Stimulated activated CD8-positive, alpha-beta memory T cell treated with anti-CD3 and anti-CD28 coated beads, Interleukin-4, amount 100 ng/mL, for 4 hours (primary cell): ENCODE measurements around the gene SPIRE1.
"Not testable (repeated sequence)": the region's sequence is repeated elsewhere in the genome, so short reads cannot be mapped to it uniquely, and the experiment has no call there.

Source experiments
- DNase-seq, 2 donors: peaks; one replicate each; pipeline ENCODE4 v3.0.0-alpha.2; 2020; ENCODE audit warnings: low read depth in 2 of 2, low spot score in 1 of 2

SPIRE1 gene

GRCh38 chr18:12497296-12497695 lies 160.6 kb downstream of the SPIRE1 start:
- DNase-seq, result no peak

- DNase-seq, result no peak
These were observed 165.0 kb downstream of the SPIRE1 start for GRCh38 chr18:12492907-12493306.

- no peak for DNase-seq
These were observed 166.1 kb downstream of the SPIRE1 start for GRCh38 chr18:12491611-12492435.

GRCh38 chr18:12485479-12486105 lies 172.3 kb downstream of the SPIRE1 start:
- no peak for DNase-seq

- DNase-seq, result not testable (repeated sequence)
These were observed 176.0 kb downstream of the SPIRE1 start for GRCh38 chr18:12481915-12482314.

GRCh38 chr18:12479982-12480381 lies 177.9 kb downstream of the SPIRE1 start:
- DNase-seq, result no peak

- DNase-seq, result no peak
These were observed 178.4 kb downstream of the SPIRE1 start for GRCh38 chr18:12479536-12479935.

GRCh38 chr18:12478269-12479047 lies 179.4 kb downstream of the SPIRE1 start:
- no peak for DNase-seq

- DNase-seq, result no peak
These were observed 180.3 kb downstream of the SPIRE1 start for GRCh38 chr18:12477606-12478005.

- no peak for DNase-seq
These were observed 181.0 kb downstream of the SPIRE1 start for GRCh38 chr18:12476955-12477354.

- no peak for DNase-seq
These were observed 183.0 kb downstream of the SPIRE1 start for GRCh38 chr18:12474876-12475275.

- DNase-seq, result no peak
These were observed 183.8 kb downstream of the SPIRE1 start for GRCh38 chr18:12474146-12474545.

GRCh38 chr18:12470382-12471075 lies 187.4 kb downstream of the SPIRE1 start:
- DNase-seq, result no peak

GRCh38 chr18:12468445-12468844 lies 189.5 kb downstream of the SPIRE1 start:
- no peak for DNase-seq

- no peak for DNase-seq
These were observed 193.2 kb downstream of the SPIRE1 start for GRCh38 chr18:12464731-12465130.

GRCh38 chr18:12463191-12463590 lies 194.7 kb downstream of the SPIRE1 start:
- DNase-seq, result no peak

- no peak for DNase-seq
These were observed 195.7 kb downstream of the SPIRE1 start for GRCh38 chr18:12462242-12462641.

- DNase-seq, result no peak
These were observed 196.6 kb downstream of the SPIRE1 start for GRCh38 chr18:12461326-12461725.

- DNase-seq, result no peak
These were observed 197.0 kb downstream of the SPIRE1 start for GRCh38 chr18:12460874-12461273.

GRCh38 chr18:12458771-12459170 lies 199.1 kb downstream of the SPIRE1 start:
- DNase-seq, result no peak

GRCh38 chr18:12456441-12456840 lies 201.5 kb downstream of the SPIRE1 start:
- no peak for DNase-seq
